GM12892 (cell line): ENCODE results near the gene AOC1.

Experiments
- POLR2A ChIP-seq: IDR thresholded peaks from 2 replicates; pipeline ENCODE4 v1.6.1; 2011; ENCODE audit warnings: low read depth, low read length, control low read depth
- TAF1 ChIP-seq: IDR thresholded peaks from 2 replicates; pipeline ENCODE4 v1.6.1; 2011; ENCODE audit warnings: low read depth, mild to moderate bottlenecking, control low read depth, low read length, borderline replicate concordance

- TF ChIP-seq POLR2A, result no peak
- no peak for TF ChIP-seq TAF1
These were observed 10.0 kb downstream of the AOC1 start for GRCh38 chr7:150862356-150862755.
